ENCODE measurements around the gene C2orf72. TPM values are rescaled to one million over a fixed set of nuclear protein-coding genes. Genes with fewer than 3 reads are reported as not detected.
"Not testable (repeated sequence)": the region's sequence is repeated elsewhere in the genome, so short reads cannot be mapped to it uniquely, and the experiment has no call there.

The C2orf72 gene
- total RNA-seq, 1 donor from 2014 or later = 9.9 TPM

- Mint-ChIP-seq H3K9me3 (no peaks in the 10 kb centered on the region), H3K27me3 (peaks cover 3% of the 10 kb centered on the region), H3K4me1 (ENCODE audit: unreplicated experiment) (no peaks in the 10 kb centered on the region), H3K36me3 (no peaks in the 10 kb centered on the region), H3K27ac (no peak overlapping the region), H3K4me3 (no peak overlapping the region)
- DNase-seq (ENCODE audit: extremely low spot score, unreplicated experiment) = no peak
- TF ChIP-seq CTCF (conservative IDR thresholded peaks at IDR 0.05) = no peak
Measured at GRCh38 chr2:231018184-231018583, 19.1 kb upstream of the C2orf72 start.

- not testable (repeated sequence) for DNase-seq (ENCODE audit: extremely low spot score, unreplicated experiment); H3K9me3 Mint-ChIP-seq; H3K27me3 Mint-ChIP-seq; H3K27ac Mint-ChIP-seq; H3K36me3 Mint-ChIP-seq; H3K4me1 Mint-ChIP-seq (ENCODE audit: unreplicated experiment); H3K4me3 Mint-ChIP-seq
Measured at GRCh38 chr2:231025059-231025458, 12.3 kb upstream of the C2orf72 start.

- H3K4me3 Mint-ChIP-seq = no peak overlapping the region
- TF ChIP-seq CTCF (conservative IDR thresholded peaks at IDR 0.05) = no peak
- H3K27ac Mint-ChIP-seq = no peak overlapping the region
- H3K9me3 Mint-ChIP-seq = no peaks in the 10 kb centered on the region
- peaks cover 22% of the 10 kb centered on the region for H3K27me3 Mint-ChIP-seq
- no peaks in the 10 kb centered on the region for H3K36me3 Mint-ChIP-seq
- DNase-seq (ENCODE audit: extremely low spot score, unreplicated experiment) = no peak
- no peaks in the 10 kb centered on the region for H3K4me1 Mint-ChIP-seq (ENCODE audit: unreplicated experiment)
Measured at GRCh38 chr2:231028889-231029288, 8.4 kb upstream of the C2orf72 start.

- H3K27me3 Mint-ChIP-seq = peaks cover 29% of the 10 kb centered on the region
- no peaks in the 10 kb centered on the region for H3K9me3 Mint-ChIP-seq
- H3K27ac Mint-ChIP-seq = no peak overlapping the region
- no peak overlapping the region for H3K4me3 Mint-ChIP-seq
- no peaks in the 10 kb centered on the region for H3K4me1 Mint-ChIP-seq (ENCODE audit: unreplicated experiment)
- no peak for TF ChIP-seq CTCF (conservative IDR thresholded peaks at IDR 0.05)
- H3K36me3 Mint-ChIP-seq = no peaks in the 10 kb centered on the region
- DNase-seq (ENCODE audit: extremely low spot score, unreplicated experiment) = no peak
Measured at GRCh38 chr2:231029563-231029962, 7.8 kb upstream of the C2orf72 start.

GRCh38 chr2:231030725-231031124 lies 6.6 kb upstream of the C2orf72 start:
- Mint-ChIP-seq H3K27me3 (peaks cover 37% of the 10 kb centered on the region), H3K27ac (no peak overlapping the region), H3K4me1 (ENCODE audit: unreplicated experiment) (no peaks in the 10 kb centered on the region), H3K36me3 (no peaks in the 10 kb centered on the region), H3K4me3 (no peak overlapping the region), H3K9me3 (no peaks in the 10 kb centered on the region)
- TF ChIP-seq CTCF (conservative IDR thresholded peaks at IDR 0.05) = no peak
- DNase-seq (ENCODE audit: extremely low spot score, unreplicated experiment) = no peak

GRCh38 chr2:231032575-231033140 lies 4.7 kb upstream of the C2orf72 start:
- TF ChIP-seq CTCF (conservative IDR thresholded peaks at IDR 0.05) = no peak
- H3K9me3 Mint-ChIP-seq = no peaks in the 10 kb centered on the region
- peaks cover 52% of the 10 kb centered on the region for H3K27me3 Mint-ChIP-seq
- no peaks in the 10 kb centered on the region for H3K36me3 Mint-ChIP-seq
- H3K4me3 Mint-ChIP-seq = no peak overlapping the region
- H3K4me1 Mint-ChIP-seq (ENCODE audit: unreplicated experiment) = no peaks in the 10 kb centered on the region
- no peak for DNase-seq (ENCODE audit: extremely low spot score, unreplicated experiment)
- H3K27ac Mint-ChIP-seq = no peak overlapping the region
